ENCODE data around the gene RGS5. TPM values are rescaled to one million over a fixed set of nuclear protein-coding genes. Genes with fewer than 3 reads are reported as not detected.

The RGS5 gene
- polyA plus RNA-seq, 6 donors from 2014 or later, result 0.48 to 1.4 (median 1.1) TPM; not detected in 2

Other genes with a start within 250 kb of the RGS5 start
- not detected for gene RGS4, start 133.6 kb downstream of the RGS5 start, polyA plus RNA-seq (ENCODE audit: low read depth in 6 of 6)
- 1 to 10 TPM in 2 of 6 donors, under 1 TPM in 3, not detected in 1; 0.13 to 1.7 (median 0.88) TPM for gene NUF2, start 119.0 kb upstream of the RGS5 start, polyA plus RNA-seq (ENCODE audit: low read depth in 6 of 6)